ENCODE measurements around the gene SMIM3. TPM values are rescaled to one million over a fixed set of nuclear protein-coding genes. Genes with fewer than 3 reads are reported as not detected.
A peak's percentile ranks its signal among the peaks of the same experiment; 100 is the strongest.

SMIM3 gene
- total RNA-seq, 1 donor from 2014 or later, result 3.4 TPM

DNA sequence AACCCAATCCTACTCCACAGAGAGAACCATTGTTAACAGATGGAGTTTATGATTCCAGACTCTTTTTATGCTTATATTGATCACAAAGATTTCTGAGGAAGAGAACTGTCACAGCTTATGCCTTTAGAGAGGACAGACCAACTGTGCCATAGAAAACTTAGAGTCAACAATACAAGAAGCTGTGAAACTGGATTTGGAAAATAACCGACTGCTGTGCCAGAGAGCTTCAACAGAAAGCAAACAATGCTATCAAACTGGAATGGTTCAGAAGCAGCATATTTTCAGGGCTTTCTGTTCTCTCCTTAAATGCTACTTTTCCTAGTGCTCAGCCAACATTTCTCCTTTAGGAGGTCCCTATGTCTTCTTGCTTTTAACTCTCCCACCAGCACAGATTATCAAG, 24.7 kb upstream of the SMIM3 start:
- FAIRE-seq (no peak), DNase-seq (ENCODE audit: low read depth) (no peak)
- no peak overlapping the region for H3K4me3 ChIP-seq (ENCODE audit: low read depth, low read length)
- H3K36me3 ChIP-seq (ENCODE audit: control insufficient read depth, insufficient read depth, low read length), result peaks cover 9% of the 10 kb centered on the region
- TF ChIP-seq, protein P1, sequence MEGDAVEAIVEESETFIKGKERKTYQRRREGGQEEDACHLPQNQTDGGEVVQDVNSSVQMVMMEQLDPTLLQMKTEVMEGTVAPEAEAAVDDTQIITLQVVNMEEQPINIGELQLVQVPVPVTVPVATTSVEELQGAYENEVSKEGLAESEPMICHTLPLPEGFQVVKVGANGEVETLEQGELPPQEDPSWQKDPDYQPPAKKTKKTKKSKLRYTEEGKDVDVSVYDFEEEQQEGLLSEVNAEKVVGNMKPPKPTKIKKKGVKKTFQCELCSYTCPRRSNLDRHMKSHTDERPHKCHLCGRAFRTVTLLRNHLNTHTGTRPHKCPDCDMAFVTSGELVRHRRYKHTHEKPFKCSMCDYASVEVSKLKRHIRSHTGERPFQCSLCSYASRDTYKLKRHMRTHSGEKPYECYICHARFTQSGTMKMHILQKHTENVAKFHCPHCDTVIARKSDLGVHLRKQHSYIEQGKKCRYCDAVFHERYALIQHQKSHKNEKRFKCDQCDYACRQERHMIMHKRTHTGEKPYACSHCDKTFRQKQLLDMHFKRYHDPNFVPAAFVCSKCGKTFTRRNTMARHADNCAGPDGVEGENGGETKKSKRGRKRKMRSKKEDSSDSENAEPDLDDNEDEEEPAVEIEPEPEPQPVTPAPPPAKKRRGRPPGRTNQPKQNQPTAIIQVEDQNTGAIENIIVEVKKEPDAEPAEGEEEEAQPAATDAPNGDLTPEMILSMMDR (IDR thresholded peaks at IDR 0.05; ENCODE audit: insufficient read depth, low read length, severe bottlenecking), result no peak
- H3K27me3 ChIP-seq (ENCODE audit: control insufficient read depth, insufficient read depth, low read length), result no peaks in the 10 kb centered on the region

DNA sequence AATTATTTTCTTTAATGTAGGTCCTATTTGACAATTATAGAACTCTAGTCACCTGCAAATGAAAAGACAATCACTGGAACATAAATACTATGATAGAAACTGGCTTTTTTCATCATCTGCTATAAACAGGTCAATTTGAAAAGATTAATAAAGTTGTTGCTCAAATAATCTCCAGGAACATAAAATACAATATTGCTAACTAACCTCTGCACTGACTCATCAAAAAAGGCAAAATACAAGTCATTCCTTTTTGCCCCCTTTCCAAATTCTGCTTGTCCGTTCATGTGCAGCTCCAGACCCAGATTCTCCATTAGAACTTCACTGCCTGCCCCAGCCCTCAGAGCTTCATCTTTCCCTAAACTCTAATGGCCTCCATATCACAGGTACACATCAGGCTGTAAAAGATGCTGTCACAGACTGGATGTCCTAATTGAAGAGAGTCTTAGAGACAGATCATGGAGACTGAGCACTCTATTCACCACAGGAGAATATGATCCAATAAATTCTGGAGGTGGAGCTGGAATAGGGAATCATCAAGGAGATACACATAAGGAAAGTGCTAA, 21.4 kb upstream of the SMIM3 start:
- Histone ChIP-seq H3K36me3 (ENCODE audit: control insufficient read depth, insufficient read depth, low read length) (peaks cover 9% of the 10 kb centered on the region), H3K27me3 (ENCODE audit: control insufficient read depth, insufficient read depth, low read length) (no peaks in the 10 kb centered on the region), H3K4me3 (ENCODE audit: low read depth, low read length) (no peak overlapping the region)
- FAIRE-seq (no peak), DNase-seq (ENCODE audit: low read depth) (no peak)
- TF ChIP-seq, protein P1 (IDR thresholded peaks at IDR 0.05; ENCODE audit: insufficient read depth, low read length, severe bottlenecking), result no peak

DNA sequence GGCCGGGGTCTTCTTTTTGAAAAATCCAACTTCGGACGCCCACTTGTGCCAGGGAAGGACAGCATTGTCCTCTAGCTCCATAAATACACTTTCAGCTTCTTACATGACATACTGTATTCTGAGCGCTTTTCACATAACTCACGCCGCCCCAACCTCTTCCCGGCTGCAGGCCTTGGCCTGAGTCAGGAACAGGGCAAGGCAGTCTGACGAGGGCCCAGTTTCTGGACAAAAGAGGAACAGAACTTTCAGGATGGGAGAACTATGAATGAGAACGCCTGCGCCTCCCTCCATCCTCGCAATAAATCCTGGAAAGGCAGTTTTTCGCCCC, 20.4 kb upstream of the SMIM3 start:
- Histone ChIP-seq H3K36me3 (ENCODE audit: control insufficient read depth, insufficient read depth, low read length) (peaks cover 9% of the 10 kb centered on the region), H3K4me3 (ENCODE audit: low read depth, low read length) (peak overlapping the region; percentile 58), H3K27me3 (ENCODE audit: control insufficient read depth, insufficient read depth, low read length) (no peaks in the 10 kb centered on the region)
- TF ChIP-seq, protein P1 (IDR thresholded peaks at IDR 0.05; ENCODE audit: insufficient read depth, low read length, severe bottlenecking), result no peak
- DNase-seq (ENCODE audit: low read depth), result no peak
- no peak for FAIRE-seq

DNA sequence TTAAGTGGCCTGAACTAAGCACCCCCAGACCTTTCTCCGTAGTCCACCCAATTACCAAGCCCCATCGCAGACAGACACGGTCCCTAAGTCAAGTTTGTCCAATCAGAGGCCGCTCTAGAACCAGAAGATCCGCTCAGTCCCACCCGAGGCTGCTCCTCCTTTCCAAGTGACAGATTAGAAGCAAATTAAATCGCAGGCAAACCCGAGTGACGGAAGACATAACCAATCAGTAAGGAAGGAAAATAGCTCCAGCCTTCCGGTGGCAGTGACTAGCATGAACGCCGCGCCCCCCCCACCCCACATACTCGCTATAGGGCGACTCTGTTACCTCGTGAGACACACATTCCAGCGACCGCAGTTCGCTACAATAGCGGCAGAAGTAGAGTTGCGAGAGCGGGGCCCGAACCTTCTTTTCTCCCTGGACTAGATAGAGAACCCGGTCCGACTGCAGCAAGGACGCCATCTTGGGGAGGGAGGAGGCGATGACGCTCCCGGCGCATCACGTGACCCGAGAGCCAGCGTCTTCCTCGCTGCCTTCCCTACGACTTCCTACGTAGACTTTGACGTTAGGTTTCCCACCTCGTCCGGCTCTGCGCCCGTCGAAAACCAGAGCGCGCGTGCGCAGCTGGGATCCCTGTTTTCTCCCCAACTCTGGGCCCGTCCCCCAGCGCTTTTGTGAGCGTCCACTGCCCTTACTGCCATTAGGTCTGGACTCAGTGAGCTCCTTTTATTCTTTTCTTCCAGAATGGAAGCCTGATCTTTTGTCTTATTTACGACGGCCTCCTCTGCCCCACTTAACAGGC, 19.8 kb upstream of the SMIM3 start, which contains the start of gene DCTN4:
TSS of gene DCTN4 (minus strand) at position 487 of the 803 bp plus-strand sequence. CDS start at position 463, 24 bp downstream.
- FAIRE-seq, result no peak

DNA sequence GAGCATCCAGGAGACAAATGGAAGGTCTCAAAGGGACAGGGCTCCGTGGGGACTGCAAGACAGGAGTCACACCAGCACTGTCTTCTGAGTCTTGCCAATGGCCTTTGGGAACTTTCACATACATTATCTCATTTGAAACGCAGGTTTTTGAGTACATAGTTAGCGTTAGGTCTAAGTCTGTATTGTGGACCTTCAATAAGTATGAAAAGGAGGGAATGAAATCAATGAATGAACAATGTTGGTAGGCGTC, 19.3 kb upstream of the SMIM3 start:
- TF ChIP-seq, protein P1 (IDR thresholded peaks at IDR 0.05; ENCODE audit: insufficient read depth, low read length, severe bottlenecking), result no peak
- DNase-seq (ENCODE audit: low read depth) (no peak), FAIRE-seq (no peak)
- Histone ChIP-seq H3K27me3 (ENCODE audit: control insufficient read depth, insufficient read depth, low read length) (no peaks in the 10 kb centered on the region), H3K36me3 (ENCODE audit: control insufficient read depth, insufficient read depth, low read length) (peaks cover 5% of the 10 kb centered on the region), H3K4me3 (ENCODE audit: low read depth, low read length) (peak overlapping the region; percentile 58)

More for the DNA sequence above, 19.8 kb upstream of the SMIM3 start, which contains the start of gene DCTN4:
- Histone ChIP-seq H3K4me3 (ENCODE audit: low read depth, low read length) (peak within 1 kb of the TSS; percentile 58), H3K36me3 (ENCODE audit: control insufficient read depth, insufficient read depth, low read length) (peaks cover 8% of the 10 kb centered on the region), H3K27me3 (ENCODE audit: control insufficient read depth, insufficient read depth, low read length) (no peaks in the 10 kb centered on the region)
- DNase-seq (ENCODE audit: low read depth), result peak; percentile 98
- TF ChIP-seq, protein P1 (IDR thresholded peaks at IDR 0.05; ENCODE audit: insufficient read depth, low read length, severe bottlenecking), result no peak

Measured in bronchial epithelial cell (primary cell).